ENCODE measurements around the gene ZNF367. TPM values are rescaled to one million over a fixed set of nuclear protein-coding genes. Genes with fewer than 3 reads are reported as not detected.
"Not testable (repeated sequence)": the region's sequence is repeated elsewhere in the genome, so short reads cannot be mapped to it uniquely, and the experiment has no call there.

The ZNF367 gene
- total and polyA plus RNA-seq, 9 of the 15 experiments (the other 6 are each of a cell fraction or from before 2014, with no cell fraction given): 2.7 to 14.4 (median 10.0) TPM

- peak; percentile 89 for TF ChIP-seq ZBTB40 (IDR thresholded peaks at IDR 0.05)
- TF ChIP-seq ZBTB40 (CRISPR knock-in tag; IDR thresholded peaks at IDR 0.05): peak; percentile 61
These were observed 54.8 kb downstream of the ZNF367 start (continued) for GRCh38 chr9:96363175-96363967.

GRCh38 chr9:96362119-96362518, 56.1 kb downstream of the ZNF367 start:
- WGBS (ENCODE audit: insufficient coverage, low coverage, missing lambda C conversion rate): 61% methylated on average over 3 of the region's 6 CpGs
- H4K20me1 ChIP-seq (replicated peaks; ENCODE audit: control insufficient read depth, insufficient read depth, low read length); H3K4me1 ChIP-seq (replicated peaks in 1 of 2; ENCODE audit: control insufficient read depth in 2 of 2, insufficient read depth in 2 of 2, low read length in 2 of 2); H3K9ac ChIP-seq (ENCODE audit: insufficient read depth in 1 of 2, low read depth in 2 of 2, low read length in 2 of 2); intact Hi-C loops (cut with micrococcal nuclease); H3K27ac ChIP-seq (ENCODE audit: extremely low read depth, low read depth, low read length); BruUV-seq (replicated peaks); H3K9me3 ChIP-seq (replicated peaks; ENCODE audit: control insufficient read depth, insufficient read depth, low read depth, low read length); in situ Hi-C loops (cut with MboI); DNase-seq (ENCODE audit: extremely low read depth in 1 of 4, low spot score in 3 of 4); FAIRE-seq; H3K4me3 ChIP-seq; H3K36me3 ChIP-seq (ENCODE audit: control insufficient read depth, insufficient read depth, low read length); H3K27me3 ChIP-seq (ENCODE audit: control insufficient read depth in 2 of 2, insufficient read depth in 2 of 2, low read length in 2 of 2); H3K79me2 ChIP-seq (ENCODE audit: control insufficient read depth, insufficient read depth, low read length); CTCF ChIA-PET (ENCODE audit: low intra/inter-chr PET ratio); ATAC-seq; H3K9me1 ChIP-seq (ENCODE audit: control insufficient read depth, insufficient read depth, low read length); H2AFZ ChIP-seq (ENCODE audit: low read depth, low read length); H3K4me2 ChIP-seq (ENCODE audit: insufficient read depth, low read length); POLR2A ChIA-PET: not testable (repeated sequence)

All from K562 (cell line).